ENCODE measurements around the gene RIC8A. TPM values are rescaled to one million over a fixed set of nuclear protein-coding genes. Genes with fewer than 3 reads are reported as not detected.

The RIC8A gene
- total and polyA plus RNA-seq, 2 of the 13 experiments (the other 11 are each of a cell fraction or from before 2014, with no cell fraction given) = 62.1 to 63.8 TPM

DNA sequence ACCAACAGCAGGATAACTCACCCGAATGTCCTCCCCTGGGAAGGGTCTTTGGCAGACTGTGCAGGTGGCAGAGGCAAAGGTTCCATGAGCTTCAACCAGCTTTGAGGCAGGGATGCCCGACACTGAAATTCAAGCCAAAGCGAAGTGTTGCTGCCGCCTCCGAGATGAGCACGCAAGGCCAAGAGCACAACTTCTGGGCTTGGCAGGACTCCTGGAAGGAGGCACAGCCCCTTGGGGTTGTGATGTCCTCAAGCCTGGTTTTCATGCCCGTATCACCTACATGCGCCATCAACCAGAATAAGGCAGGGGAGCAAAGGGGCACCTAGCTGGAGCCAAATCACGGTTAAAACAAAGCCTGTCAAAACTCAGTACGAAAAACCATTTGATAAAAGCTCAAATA is 22.9 kb downstream of the RIC8A start:
- WGBS (ENCODE audit: low lambda C conversion rate) = 97% methylated on average over 8 of the region's 10 CpGs
- H4K20me1 ChIP-seq (ENCODE audit: insufficient read depth, low read length) = no peaks in the 10 kb centered on the region
- peaks cover 0 to 1% of the 10 kb centered on the region in 2 experiments; a peak in 2 of 5 replicates for H3K36me3 ChIP-seq (replicated peaks in 1 of 2; ENCODE audit: control insufficient read depth in 1 of 2, insufficient read depth in 2 of 2, low read length in 2 of 2)
- POLR2A ChIA-PET = interaction anchor here (1.3 kb wide), 1 partner anchor 14 kb away, joined by 3 read pairs; no protein-coding TSS in a partner anchor
- H3K4me1 ChIP-seq (ENCODE audit: insufficient read depth, low read length) = peaks cover 19% of the 10 kb centered on the region
- no peak overlapping the region for H3K4me2 ChIP-seq (ENCODE audit: low read depth, low read length)
- no peak overlapping the region for H3K4me3 ChIP-seq (replicated peaks in 1 of 3; ENCODE audit: insufficient read depth in 1 of 3, low read depth in 2 of 3, low read length in 3 of 3)
- H3K9ac ChIP-seq (ENCODE audit: insufficient read depth, low read depth, low read length) = no peak overlapping the region
- CTCF ChIA-PET (ENCODE audit: low intra/inter-chr PET ratio, low total read pairs) = no interaction called here
- TF ChIP-seq GABPB1 (CRISPR knock-in tag; IDR thresholded peaks at IDR 0.05) (no peak), ZSCAN21 (CRISPR knock-in tag; IDR thresholded peaks at IDR 0.05; ENCODE audit: borderline replicate concordance) (no peak), IRF2 (CRISPR knock-in tag; IDR thresholded peaks at IDR 0.05) (no peak), RBFOX2 (IDR thresholded peaks at IDR 0.05; ENCODE audit: low read depth, low read length) (no peak), ZNF263 (CRISPR knock-in tag; IDR thresholded peaks at IDR 0.05) (no peak), FOXA1 (IDR thresholded peaks at IDR 0.05) (no peak), FOXA1 (CRISPR knock-in tag; IDR thresholded peaks at IDR 0.05) (no peak), ZNF614 (CRISPR knock-in tag; IDR thresholded peaks at IDR 0.05; ENCODE audit: borderline replicate concordance) (no peak), HMG20B (CRISPR knock-in tag; conservative IDR thresholded peaks at IDR 0.05) (no peak), ZBTB7A (CRISPR knock-in tag; IDR thresholded peaks at IDR 0.05) (no peak), ZNF557 (CRISPR knock-in tag; IDR thresholded peaks at IDR 0.05) (no peak), ZKSCAN8 (CRISPR knock-in tag; IDR thresholded peaks at IDR 0.05; ENCODE audit: borderline replicate concordance) (no peak), CEBPG (CRISPR knock-in tag; IDR thresholded peaks at IDR 0.05) (no peak), TEAD2 (CRISPR knock-in tag; IDR thresholded peaks at IDR 0.05) (no peak), ZNF350 (CRISPR knock-in tag; IDR thresholded peaks at IDR 0.05; ENCODE audit: borderline replicate concordance, low read depth) (no peak), NFE2L1 (CRISPR knock-in tag; IDR thresholded peaks at IDR 0.05; ENCODE audit: borderline replicate concordance) (no peak), ZNF296 (CRISPR knock-in tag; conservative IDR thresholded peaks at IDR 0.05) (no peak), ZNF616 (CRISPR knock-in tag; IDR thresholded peaks at IDR 0.05; ENCODE audit: low read depth) (no peak)
- TF ChIP-seq, protein P1, sequence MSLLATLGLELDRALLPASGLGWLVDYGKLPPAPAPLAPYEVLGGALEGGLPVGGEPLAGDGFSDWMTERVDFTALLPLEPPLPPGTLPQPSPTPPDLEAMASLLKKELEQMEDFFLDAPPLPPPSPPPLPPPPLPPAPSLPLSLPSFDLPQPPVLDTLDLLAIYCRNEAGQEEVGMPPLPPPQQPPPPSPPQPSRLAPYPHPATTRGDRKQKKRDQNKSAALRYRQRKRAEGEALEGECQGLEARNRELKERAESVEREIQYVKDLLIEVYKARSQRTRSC (CRISPR knock-in tag; IDR thresholded peaks at IDR 0.05; ENCODE audit: low read depth) = no peak
- TF ChIP-seq, protein P2, sequence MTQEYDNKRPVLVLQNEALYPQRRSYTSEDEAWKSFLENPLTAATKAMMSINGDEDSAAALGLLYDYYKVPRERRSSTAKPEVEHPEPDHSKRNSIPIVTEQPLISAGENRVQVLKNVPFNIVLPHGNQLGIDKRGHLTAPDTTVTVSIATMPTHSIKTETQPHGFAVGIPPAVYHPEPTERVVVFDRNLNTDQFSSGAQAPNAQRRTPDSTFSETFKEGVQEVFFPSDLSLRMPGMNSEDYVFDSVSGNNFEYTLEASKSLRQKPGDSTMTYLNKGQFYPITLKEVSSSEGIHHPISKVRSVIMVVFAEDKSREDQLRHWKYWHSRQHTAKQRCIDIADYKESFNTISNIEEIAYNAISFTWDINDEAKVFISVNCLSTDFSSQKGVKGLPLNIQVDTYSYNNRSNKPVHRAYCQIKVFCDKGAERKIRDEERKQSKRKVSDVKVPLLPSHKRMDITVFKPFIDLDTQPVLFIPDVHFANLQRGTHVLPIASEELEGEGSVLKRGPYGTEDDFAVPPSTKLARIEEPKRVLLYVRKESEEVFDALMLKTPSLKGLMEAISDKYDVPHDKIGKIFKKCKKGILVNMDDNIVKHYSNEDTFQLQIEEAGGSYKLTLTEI (CRISPR knock-in tag; conservative IDR thresholded peaks at IDR 0.05) = no peak
- TF ChIP-seq, protein P3, sequence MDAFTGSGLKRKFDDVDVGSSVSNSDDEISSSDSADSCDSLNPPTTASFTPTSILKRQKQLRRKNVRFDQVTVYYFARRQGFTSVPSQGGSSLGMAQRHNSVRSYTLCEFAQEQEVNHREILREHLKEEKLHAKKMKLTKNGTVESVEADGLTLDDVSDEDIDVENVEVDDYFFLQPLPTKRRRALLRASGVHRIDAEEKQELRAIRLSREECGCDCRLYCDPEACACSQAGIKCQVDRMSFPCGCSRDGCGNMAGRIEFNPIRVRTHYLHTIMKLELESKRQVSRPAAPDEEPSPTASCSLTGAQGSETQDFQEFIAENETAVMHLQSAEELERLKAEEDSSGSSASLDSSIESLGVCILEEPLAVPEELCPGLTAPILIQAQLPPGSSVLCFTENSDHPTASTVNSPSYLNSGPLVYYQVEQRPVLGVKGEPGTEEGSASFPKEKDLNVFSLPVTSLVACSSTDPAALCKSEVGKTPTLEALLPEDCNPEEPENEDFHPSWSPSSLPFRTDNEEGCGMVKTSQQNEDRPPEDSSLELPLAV (CRISPR knock-in tag; conservative IDR thresholded peaks at IDR 0.05; ENCODE audit: low read depth) = no peak
- in situ Hi-C loops (cut with HindIII; ENCODE audit: extremely low pct_ligation_motif_present, low pct_unique_long_range_greater_than_20kb) (no loop called here), intact Hi-C loops (cut with micrococcal nuclease; ENCODE audit: unreplicated experiment) (no loop called here)
- FAIRE-seq (no peak), ATAC-seq (no peak), DNase-seq (ENCODE audit: low spot score) (no peak)
- H3K27me3 ChIP-seq (ENCODE audit: control insufficient read depth in 1 of 2, insufficient read depth in 2 of 2, low read length in 2 of 2) = no peaks in the 10 kb centered on the region; a peak in 1 of 5 replicates
- no peaks in the 10 kb centered on the region for H3K9me3 ChIP-seq (ENCODE audit: low read length)
- H2AFZ ChIP-seq (ENCODE audit: low read length) = no peak overlapping the region
- BruUV-seq (replicated peaks) = no TSS peak
- H3K27ac ChIP-seq (ENCODE audit: extremely low read length, insufficient read depth, low read length) = no peak overlapping the region
- peaks cover 2% of the 10 kb centered on the region for H3K79me2 ChIP-seq (ENCODE audit: insufficient read depth, low read length)
